SK-N-DZ (cell line): ENCODE data around the gene SCRN3.
A peak's percentile ranks its signal among the peaks of the same experiment; 100 is the strongest.
"Not testable (repeated sequence)": the region's sequence is repeated elsewhere in the genome, so short reads cannot be mapped to it uniquely, and the experiment has no call there.

Experiments
- DNase-seq: peaks from one replicate; pipeline ENCODE4 v3.0.0-alpha.2; 2015; ENCODE audit warnings: low spot score

SCRN3 gene

DNA sequence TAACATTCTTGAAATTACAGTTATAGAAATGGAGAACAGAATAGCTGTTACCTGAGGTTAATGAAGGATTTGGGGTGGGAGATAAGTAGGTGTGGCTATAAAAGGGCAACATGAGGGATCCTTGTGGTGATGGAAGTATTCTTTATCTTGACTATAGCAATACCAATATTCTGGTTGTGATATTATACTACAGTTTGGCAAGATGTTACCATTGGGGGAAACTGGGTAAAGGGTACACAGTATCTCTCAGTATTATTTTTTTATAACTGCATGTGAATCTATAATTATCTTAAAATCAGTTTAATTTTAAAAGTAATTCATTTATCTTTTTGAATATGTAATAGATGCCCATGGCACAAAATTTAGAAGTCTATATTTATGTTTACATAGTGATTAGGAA lies 8.1 kb downstream of the SCRN3 start:
- DNase-seq: no peak

DNA sequence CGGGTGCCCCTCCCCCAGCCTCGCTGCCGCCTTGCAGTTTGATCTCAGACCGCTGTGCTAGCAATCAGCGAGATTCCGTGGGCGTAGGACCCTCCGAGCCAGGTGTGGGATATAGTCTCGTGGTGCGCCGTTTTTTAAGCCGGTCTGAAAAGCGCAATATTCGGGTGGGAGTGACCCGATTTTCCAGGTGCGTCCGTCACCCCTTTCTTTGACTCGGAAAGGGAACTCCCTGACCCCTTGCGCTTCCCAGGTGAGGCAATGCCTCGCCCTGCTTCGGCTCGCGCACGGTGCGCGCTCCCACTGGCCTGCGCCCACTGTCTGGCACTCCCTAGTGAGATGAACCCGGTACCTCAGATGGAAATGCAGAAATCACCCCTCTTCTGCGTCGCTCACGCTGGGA lies 14.5 kb downstream of the SCRN3 start:
- DNase-seq: not testable (repeated sequence)

DNA sequence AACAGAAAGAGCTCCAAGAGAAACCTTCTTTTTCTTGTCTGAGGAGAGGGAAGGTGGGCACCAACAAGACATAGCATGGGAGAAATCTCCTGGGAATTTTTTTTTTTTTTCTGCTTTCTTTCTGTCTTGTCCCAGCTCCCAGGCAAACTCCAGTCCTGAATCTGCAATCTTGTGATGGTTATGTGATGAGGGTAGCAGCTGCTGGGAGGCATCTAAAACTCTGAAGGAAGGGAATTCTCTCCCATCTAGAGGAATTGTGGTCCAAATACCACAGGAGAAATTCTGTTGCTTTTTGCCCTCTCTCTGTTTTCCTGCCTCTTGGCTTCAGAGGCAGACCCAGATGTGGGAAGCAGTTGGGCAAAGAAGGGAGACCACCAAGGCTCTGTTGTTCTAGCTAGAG lies 16.7 kb downstream of the SCRN3 start:
- no peak for DNase-seq

DNA sequence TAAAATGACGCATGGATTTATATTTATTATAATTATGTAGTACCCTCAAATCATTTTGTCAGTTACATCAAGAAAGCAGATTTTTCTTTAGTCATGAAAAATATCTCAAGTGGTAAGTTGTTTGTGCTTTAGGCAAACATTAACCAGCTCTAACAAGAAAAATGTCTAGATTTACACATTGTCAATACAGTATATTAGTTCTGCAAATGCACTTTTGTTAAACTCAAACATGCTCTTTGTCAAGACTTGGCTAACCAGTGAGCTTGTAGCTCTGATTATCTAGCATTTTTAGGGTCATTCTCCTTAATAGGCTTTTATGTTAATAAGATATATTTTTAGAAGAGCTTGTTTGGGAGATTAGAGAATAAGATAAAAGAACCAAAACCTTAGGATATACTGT lies 32.7 kb downstream of the SCRN3 start:
- no peak for DNase-seq

DNA sequence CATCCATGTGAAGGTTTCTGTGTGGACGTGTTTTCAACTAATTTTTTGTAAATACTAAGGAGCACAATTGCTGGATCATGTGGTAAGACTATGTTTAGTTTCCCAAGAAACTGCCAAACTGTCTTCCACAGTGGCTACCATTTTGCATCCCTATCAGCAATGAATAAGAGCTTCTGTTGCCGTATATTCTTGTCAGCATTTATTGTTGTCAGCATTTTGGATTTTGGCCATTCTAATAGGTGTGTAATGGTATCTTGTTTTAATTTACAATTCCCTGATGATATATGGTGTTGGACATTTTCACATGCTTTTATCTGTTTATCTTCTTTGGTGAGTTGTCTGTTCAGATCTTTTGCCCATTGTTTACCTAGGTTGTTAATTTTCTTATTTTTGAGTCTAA lies 34.5 kb downstream of the SCRN3 start:
- no peak for DNase-seq

DNA sequence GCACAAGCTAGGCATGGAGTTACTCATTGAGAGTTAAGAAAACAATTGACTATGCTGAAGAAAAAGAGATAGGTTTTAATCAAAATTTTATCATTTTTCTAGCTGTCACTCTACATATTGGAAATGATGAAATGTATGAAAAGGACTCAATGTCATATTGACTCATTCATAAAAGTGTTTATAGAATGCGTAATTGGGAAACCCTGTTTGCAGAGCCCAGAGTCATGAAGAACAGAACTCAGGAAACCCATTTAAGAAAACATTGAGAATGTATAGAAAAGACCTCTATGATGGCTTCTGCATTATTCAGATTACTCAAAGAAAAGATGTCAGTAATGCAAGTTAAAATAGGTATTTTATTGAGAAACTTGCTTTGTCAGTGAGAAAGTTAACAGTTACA lies 36.4 kb downstream of the SCRN3 start:
- DNase-seq: no peak

DNA sequence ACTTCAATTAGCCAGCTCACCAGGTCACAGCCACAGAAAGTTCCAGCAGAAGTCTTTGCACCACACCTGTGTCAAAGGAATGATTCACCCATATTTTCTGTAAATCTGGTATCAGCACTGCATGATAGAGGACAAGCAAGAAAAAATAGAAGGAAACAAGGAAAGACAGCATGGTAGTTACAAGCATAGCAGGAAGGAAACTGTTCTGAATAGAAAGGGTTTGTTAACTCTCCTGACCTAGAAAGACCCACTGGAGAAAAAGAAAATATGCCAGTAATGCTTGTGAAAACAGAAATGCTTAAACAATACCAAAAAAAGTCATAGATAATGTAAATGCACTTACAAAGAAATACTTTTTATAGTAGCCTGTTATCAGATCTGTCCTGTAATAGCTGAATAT lies 40.8 kb downstream of the SCRN3 start:
- DNase-seq: no peak

DNA sequence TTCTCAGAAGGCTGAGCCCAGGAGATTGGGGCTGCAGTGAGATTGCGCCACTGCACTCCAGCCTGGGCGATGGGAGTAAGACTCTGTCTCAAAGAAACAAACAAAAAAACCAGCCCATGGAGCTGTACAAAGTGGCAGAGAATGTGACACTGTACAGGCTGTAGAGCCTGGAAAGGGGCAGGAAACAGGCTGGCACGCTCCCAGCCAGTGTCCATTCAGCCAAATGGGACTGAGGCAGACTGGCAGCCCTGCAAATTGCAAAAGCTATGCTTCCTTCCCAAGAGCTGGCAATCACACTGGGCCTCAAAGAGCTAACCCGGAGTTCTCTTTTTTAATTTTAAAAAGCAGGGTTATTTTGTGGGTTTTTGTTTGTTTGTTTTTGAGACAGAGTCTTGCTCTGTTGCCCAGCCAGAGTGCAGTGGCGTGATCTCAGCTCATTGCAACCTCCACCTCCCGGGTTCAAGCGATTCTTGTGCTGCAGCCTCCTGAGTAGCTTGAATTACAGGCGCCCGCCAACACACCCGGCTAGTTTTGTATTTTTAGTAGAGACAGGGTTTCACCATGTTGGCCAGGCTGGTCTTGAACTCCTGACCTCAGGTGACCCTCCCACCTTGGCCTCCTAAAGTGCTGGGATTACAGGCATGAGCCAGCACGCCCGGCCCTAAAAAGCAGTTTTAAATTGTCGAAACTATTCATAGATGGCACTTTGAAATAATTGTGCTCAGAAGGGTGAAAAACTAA lies 42.8 kb downstream of the SCRN3 start:
- DNase-seq: no peak

DNA sequence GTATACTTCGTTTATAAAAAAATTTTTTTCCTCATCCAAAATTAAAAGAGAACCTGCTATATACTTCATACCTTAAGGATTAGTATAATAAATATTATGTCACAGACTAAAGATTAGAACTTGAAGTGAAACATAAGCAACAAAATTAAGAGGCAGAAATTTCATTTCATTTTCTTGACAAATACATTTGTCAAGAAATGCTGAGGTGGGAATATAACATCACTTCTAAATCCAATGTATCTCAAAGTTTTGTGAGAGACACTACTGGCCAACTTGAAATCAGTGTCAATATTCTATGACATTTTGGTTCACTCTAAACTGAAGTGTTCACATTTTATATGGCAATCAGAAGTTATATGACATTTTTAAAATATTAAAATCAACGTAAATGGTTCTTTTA lies 43.8 kb downstream of the SCRN3 start:
- DNase-seq: no peak

DNA sequence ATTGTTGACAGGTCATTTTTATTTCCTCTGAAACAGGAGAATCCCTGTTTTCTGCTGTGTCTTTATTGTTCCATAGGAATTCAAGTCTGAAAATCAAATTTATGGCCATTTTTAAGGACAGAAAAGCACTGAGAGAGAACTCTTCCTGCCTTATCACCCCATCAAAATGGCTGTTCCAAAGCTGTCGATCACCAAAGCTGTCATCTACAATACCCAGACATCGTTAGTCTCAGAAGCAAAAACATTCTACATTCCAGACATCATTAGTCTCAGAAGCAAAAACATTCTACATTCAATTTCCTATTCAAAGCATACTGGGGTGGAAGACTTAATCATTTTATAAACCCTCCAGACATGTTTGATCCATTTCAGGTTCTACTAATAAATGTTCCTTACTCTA lies 44.4 kb downstream of the SCRN3 start:
- DNase-seq: peak; percentile 63

DNA sequence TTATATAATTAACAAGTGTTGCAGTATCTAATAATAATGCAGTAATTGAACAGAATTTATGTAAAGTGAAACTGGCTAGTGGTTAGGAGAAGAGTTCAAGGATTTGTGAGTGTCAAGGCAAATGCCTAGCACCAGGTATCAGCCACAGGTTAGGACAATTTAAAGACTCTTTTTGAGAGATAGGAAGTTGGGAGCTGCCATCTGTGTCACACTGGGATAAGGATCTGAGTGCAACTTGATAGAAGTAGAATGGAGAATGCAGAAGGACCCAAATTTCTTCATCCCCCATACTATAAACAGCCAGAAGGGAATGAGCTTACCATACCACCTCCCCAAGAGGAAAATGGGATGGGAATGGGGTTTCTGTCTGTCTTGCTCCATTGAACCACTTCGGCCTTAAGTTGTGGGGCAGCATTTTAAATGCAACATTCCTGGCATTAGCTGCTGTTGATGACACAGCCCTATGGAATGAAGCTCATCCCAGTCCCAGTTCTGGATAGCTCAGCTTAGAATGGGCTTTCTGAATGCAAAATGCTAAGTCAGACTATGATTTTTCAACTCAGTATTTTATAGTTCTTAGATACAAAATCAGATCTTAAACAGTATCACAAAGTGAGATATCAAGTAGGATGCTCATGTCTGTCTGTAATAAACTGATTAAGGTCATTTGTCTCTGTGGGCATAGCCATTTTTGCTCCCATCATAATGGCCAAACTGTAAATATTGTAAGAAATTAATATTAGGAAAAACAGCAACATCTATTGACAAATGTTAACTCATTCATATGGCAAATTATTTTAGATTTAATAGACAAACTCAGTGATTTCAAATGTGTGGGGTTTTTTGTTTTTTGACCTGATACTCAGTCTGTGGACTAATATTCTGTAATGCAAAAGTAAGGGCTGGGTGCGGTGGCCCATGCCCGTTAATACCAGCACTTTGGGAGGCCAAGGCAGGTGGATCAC lies 47.3 kb downstream of the SCRN3 start:
- no peak for DNase-seq

DNA sequence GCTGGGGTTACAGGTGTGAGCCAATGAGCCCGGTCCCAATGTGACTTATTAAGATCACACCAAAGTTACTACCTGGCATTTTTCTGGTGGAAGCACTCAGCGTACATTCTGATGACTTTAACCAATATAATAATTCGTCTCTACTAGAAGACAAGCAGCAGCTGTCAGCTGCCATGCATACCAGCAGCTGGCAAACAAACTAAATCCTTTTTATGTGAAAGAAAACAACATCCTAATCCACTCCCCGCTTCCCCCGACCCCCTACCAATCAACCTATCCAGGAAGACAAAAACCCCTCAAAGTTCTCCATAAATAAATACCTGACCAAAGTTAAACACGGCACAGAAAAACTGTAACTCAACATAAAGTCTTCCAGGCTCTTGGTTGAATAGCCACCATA lies 49.2 kb downstream of the SCRN3 start:
- DNase-seq: no peak

DNA sequence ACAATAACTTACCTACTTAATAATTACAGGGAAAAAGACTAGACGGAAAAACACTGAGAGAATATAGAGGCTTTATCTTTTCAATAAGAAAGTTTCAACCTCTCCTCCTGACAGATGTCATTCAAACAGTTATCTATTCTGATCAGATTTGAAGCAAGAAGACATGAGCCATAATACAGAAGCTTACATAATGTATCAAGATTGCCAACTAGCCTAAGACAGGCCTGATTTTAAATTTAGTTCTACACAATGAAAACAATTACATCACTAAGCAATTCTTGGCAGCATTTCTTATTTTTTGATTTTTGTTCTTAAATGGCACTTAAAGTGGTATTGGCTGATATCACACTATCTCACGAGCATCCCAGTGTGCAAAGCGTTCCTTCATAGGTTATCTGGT lies 49.7 kb downstream of the SCRN3 start:
- no peak for DNase-seq

DNA sequence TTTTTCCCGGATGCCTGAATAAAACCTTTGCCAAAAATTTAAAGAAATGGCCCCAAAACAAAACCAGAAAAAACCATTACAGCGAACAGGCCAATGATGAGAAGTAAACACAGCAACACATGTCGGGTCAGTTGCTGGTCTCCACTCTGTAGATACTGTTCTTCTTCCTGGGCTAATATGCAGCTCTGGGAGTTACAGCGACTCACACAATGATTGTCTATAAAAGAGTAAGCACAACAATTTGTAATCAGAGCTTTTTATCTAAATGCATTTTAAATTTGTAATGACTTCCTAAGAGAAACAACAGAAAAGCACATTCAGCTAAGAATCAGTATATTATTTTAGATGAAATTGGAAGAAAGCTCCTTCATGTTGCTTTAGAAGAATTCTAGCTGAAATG lies 51.0 kb downstream of the SCRN3 start:
- peak; percentile 28 for DNase-seq

DNA sequence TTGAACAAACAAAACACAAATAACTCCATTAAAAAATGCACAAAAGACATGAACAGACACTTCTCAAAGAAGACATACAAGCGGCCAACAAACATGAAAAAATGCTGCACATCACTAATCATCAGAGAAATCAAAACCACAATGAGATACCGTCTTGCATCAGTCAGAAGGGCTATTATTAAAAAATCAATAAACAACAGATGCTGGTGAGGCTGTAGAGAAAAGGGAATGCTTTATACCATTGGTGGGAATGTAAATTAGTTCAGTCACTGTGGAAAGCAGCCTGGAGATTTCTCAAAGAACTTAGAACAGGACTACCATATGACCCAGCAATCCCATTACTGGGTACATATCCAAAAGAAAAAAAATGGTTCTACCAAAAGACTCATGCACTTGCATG lies 53.5 kb downstream of the SCRN3 start:
- no peak for DNase-seq

DNA sequence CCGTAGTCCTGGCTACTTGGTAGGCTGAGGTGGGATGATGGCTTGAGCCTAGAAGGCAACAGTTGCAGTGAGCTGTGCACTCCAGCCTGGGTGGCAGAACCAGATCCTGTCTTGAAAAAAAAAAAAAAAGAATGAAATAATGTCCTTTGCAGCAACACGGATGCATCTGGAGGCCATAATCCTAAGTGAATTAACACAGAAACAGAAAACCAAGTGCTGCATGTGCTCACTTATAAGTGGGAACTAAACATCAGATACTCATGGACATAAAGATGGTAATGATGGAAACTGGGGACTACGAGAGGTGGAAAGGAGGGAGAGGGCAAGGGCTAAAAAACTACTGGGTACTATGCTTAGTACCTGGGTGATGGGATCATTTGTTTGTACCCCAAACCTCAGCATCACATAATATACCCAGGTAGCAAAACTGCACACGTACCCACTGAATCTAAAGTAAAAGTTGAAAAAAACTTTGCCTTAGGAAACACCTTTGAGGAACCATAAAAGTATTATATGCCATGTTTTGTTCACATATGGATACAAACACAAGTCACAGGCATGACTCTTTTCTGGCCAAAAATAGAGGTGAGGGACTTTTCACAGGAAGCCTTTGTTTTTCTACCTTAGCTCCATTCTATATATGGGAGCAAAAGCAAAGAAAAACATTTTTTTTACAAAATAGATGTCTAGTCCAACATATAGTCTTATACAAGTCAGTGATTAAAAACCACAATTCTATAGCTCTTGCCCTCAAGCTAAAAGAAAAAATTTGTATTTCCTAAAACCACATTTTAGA lies 54.7 kb downstream of the SCRN3 start:
- peak; percentile 71 for DNase-seq

DNA sequence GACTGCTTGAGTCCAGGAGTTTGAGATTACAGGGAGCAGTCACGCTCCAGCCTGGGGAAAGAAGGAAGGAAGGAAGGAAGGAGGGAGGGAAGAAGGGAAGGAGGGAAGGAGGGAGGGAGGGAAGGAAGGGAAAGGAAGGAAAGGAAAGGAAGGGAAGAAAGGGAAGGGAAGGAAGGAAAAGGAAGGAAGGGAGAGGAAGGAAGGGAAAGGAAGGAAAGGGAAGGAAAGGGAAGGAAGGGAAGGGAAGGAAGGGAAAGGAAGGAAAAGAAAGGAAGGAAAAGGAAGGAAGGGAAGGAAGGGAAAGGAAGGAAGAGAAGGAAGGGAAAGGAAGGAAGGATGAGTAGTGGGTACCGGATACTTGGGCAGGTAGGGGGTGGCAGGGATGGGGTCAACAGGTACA lies 59.0 kb downstream of the SCRN3 start:
- DNase-seq: no peak

DNA sequence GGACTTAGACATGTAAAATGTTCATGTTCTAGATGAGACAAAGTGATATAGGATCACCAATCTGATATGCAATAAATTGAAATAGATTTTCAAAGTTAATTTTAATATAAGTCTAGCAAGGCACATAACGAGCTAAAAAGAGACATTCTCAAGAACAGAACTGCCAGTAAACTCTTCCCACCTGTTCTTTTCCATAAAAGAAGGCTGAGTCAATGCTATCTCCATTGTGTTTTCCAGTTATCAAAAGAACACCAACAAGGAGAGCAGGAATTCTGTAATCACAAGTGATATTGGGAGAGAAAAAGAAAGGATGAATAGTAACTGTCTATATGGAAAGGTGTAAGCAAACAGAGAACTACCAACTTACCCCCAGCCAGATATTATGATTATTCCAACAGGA lies 65.7 kb downstream of the SCRN3 start:
- no peak for DNase-seq

DNA sequence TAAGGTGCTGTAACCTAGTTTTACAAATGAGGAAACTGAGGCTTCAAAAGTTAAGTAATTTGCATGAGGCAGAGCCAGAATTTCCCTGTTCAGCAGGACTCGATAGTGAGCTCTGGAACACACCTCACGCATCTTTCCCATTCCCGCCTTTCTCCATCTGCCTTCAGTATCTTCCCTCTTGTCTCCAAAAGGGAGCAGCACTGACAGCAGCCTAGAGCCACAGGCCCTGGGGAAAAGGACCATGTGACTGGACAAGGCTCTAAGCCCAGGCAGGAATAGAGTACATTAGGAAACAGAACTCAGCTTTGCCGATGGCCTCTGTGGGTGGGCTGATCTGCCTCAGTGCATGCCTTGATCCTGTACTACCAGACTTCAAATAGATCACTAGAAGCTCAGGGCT lies 69.8 kb downstream of the SCRN3 start:
- DNase-seq: peak; percentile 61

DNA sequence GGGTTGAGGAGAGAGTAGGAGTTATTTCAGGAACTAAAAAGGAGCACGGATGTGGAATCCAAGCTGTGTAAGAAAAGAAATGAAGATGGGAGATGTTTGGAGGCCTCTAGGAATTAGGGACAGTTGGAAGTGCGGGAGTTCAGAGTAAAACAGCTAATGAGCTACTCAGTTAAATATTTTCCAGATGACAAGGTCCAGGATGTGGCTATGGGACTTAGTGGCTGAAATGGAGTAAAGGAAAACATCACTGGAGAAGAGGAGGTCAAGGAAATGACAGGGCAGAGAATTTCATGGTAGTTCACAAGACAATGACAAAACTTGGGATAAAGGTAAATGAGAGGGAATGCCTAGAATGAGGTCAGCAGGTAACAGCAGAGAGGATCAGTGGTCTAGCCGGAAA lies 78.3 kb downstream of the SCRN3 start:
- no peak for DNase-seq

DNA sequence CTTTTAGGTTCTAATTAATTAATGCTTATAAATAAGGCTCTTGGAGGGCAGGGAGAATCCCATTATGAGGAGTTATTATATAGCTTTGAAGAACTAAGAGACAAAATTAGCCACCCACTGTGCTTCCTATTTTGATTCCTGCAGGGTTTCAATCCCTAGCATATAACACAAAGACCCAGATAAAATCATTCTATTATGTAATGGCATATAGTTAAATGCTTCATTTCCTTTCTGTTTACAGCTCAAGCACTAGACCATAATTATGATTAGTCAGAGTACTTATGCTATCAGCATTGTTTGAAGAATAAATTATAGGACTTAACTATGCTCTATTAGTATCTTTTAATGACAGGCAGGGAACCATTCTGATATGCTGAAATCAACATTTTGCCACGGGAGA lies 82.2 kb downstream of the SCRN3 start:
- DNase-seq: no peak
